OCI-LY3 (cell line): ENCODE data around the gene GON4L.

ENCODE experiments used
- CTCF ChIP-seq: fragments of 200-600, 300-600 bp; sonication (generic); IDR thresholded peaks from 2 replicates; pipeline ENCODE4 v1.5.1; 2014; ENCODE audit warnings: antibody characterized with exemption, low read length, low read depth
- EZH2phosphoT487 ChIP-seq: fragments of 200-600 bp; shearing (Covaris generic); IDR thresholded peaks from 2 replicates; pipeline ENCODE4 v1.6.1; 2018; ENCODE audit warnings: antibody characterized with exemption, mixed run types, low read depth

- TF ChIP-seq CTCF (no peak), EZH2phosphoT487 (no peak)
Observed at GRCh38 chr1:155850345-155850744, 6.7 kb downstream of the GON4L start.
